CD4-positive, alpha-beta T cell (primary cell): ENCODE data around the gene TIMP3. TPM values are rescaled to one million over a fixed set of nuclear protein-coding genes. Genes with fewer than 3 reads are reported as not detected.
"Not testable (repeated sequence)": the region's sequence is repeated elsewhere in the genome, so short reads cannot be mapped to it uniquely, and the experiment has no call there.

ENCODE experiments used
- ATAC-seq: fragments of 200-7000 bp; cut with Tn5 transposase; one replicate; pipeline ENCODE4 v1.10.0; 2022; ENCODE audit warnings: mild to moderate bottlenecking; ENCODE audit not compliant: poor library complexity
- CTCF ChIA-PET: fragments of 350-600 bp; sonication (Branson Sonifier 250); formaldehyde crosslinking; loops from one replicate; lab custom pipeline; 2021; ENCODE audit warnings: antibody characterized with exemption, inconsistent platforms; lab: Charles Lee
- POLR2A ChIA-PET: fragments of 350-600 bp; sonication (Branson Sonifier 250); formaldehyde crosslinking; loops from one replicate; lab custom pipeline; 2021; ENCODE audit warnings: antibody characterized with exemption, inconsistent platforms; lab: Charles Lee
- DNase-seq, 14 experiments: peaks; one replicate each; pipeline ENCODE4 v3.0.0-alpha.2; 2013 to 2020; ENCODE audit warnings: mixed read lengths in 2 of 14
- H3K27ac ChIP-seq, 2 donors: one replicate each; pipeline versions ENCODE4 v1.5.1 to v1.7.0; 2013; ENCODE audit warnings: low read length in 2 of 2, low read depth in 1 of 2, mild to moderate bottlenecking in 1 of 2
- H3K27me3 ChIP-seq, 2 experiments: 1 replicate in 1 of 2; 2 replicates in 1 of 2; pipeline versions ENCODE4 v1.6.1 to v1.7.0; 2013; ENCODE audit warnings: low read length in 2 of 2, control low read depth in 1 of 2, mild to moderate bottlenecking in 1 of 2, moderate library complexity in 1 of 2; ENCODE audit not compliant: insufficient read depth in 2 of 2, control insufficient read depth in 1 of 2
- H3K36me3 ChIP-seq: one replicate; pipeline ENCODE4 v1.6.1; 2013; ENCODE audit warnings: low read length, control low read depth; ENCODE audit not compliant: insufficient read depth
- H3K4me1 ChIP-seq: one replicate; pipeline ENCODE4 v1.6.1; 2013; ENCODE audit warnings: low read length, control low read depth; ENCODE audit not compliant: insufficient read depth
- H3K4me3 ChIP-seq: one replicate; pipeline ENCODE4 v1.5.1; 2013; ENCODE audit warnings: mild to moderate bottlenecking, low read length, moderate library complexity
- H3K9me3 ChIP-seq, 2 experiments: 1 replicate in 1 of 2; 2 replicates in 1 of 2; pipeline versions ENCODE4 v1.6.1 to v1.7.0; 2013; ENCODE audit warnings: low read length in 2 of 2, mild to moderate bottlenecking in 2 of 2, control low read depth in 1 of 2, moderate library complexity in 1 of 2; ENCODE audit not compliant: control insufficient read depth in 1 of 2, insufficient read depth in 1 of 2
- H3K27ac Mint-ChIP-seq: one replicate; pipeline ENCODE4 v1.8.0; 2020; ENCODE audit warnings: mixed read lengths
- H3K27me3 Mint-ChIP-seq: one replicate; pipeline ENCODE4 v1.8.0; 2021; ENCODE audit warnings: mixed read lengths
- H3K36me3 Mint-ChIP-seq: one replicate; pipeline ENCODE4 v1.8.0; 2021; ENCODE audit warnings: low read depth, mixed read lengths
- H3K4me1 Mint-ChIP-seq: one replicate; pipeline ENCODE4 v1.8.0; 2021; ENCODE audit warnings: low read depth, mixed read lengths
- H3K4me3 Mint-ChIP-seq: one replicate; pipeline ENCODE4 v1.8.0; 2020; ENCODE audit warnings: mild to moderate bottlenecking, mixed read lengths
- H3K9me3 Mint-ChIP-seq: one replicate; pipeline ENCODE4 v1.8.0; 2020; ENCODE audit warnings: mixed read lengths
- CTCF ChIP-seq: fragments of 200-600 bp; IDR thresholded peaks from one replicate; pipeline ENCODE4 v1.8.0; 2022; ENCODE audit warnings: antibody characterized with exemption, mild to moderate bottlenecking
- intact Hi-C, 2 experiments: fragments of 100-400 bp; cut with DNase I in 1 of 2; cut with micrococcal nuclease in 1 of 2; formaldehyde crosslinking; loops; one replicate each; pipeline versions ENCODE4 v1.15.1 to v1.9.0; 2023 to 2025; cut with DNase I, micrococcal nuclease
- total RNA-seq, 174 experiments: library from RNA in 2 of 174; stranded (reverse) in 2 of 174; gene quantifications; one replicate each; pipeline ENCODE4 v1.2.3 and lab custom pipeline; 2021 to 2026

The TIMP3 gene
- total RNA-seq, 2 experiments from 2014 or later = 0.06 TPM; not detected in 1

- intact Hi-C loops = no loop called here
- no peaks in the 10 kb centered on the region for H3K9me3 ChIP-seq
- Mint-ChIP-seq H3K27me3 (peaks cover 5% of the 10 kb centered on the region), H3K27ac (no peak overlapping the region), H3K4me1 (no peaks in the 10 kb centered on the region), H3K4me3 (no peak overlapping the region), H3K9me3 (no peaks in the 10 kb centered on the region), H3K36me3 (no peaks in the 10 kb centered on the region)
- no peaks in the 10 kb centered on the region for H3K27me3 ChIP-seq
- CTCF ChIA-PET = no interaction called here
- no peak for ATAC-seq
- no peaks in the 10 kb centered on the region for H3K4me1 ChIP-seq
- no peak overlapping the region for H3K4me3 ChIP-seq
- POLR2A ChIA-PET = no interaction called here
- H3K36me3 ChIP-seq = no peaks in the 10 kb centered on the region
- DNase-seq = no peak
- TF ChIP-seq CTCF = no peak
- H3K27ac ChIP-seq = no peak overlapping the region
Observed at GRCh38 chr22:32868946-32869345, 67.4 kb downstream of the TIMP3 start.

- no peak for TF ChIP-seq CTCF
- no peaks in the 10 kb centered on the region for H3K27me3 ChIP-seq
- ChIA-PET POLR2A (no interaction called here), CTCF (no interaction called here)
- Mint-ChIP-seq H3K4me3 (no peak overlapping the region), H3K27me3 (peaks cover 5% of the 10 kb centered on the region), H3K36me3 (no peaks in the 10 kb centered on the region), H3K27ac (no peak overlapping the region), H3K9me3 (no peaks in the 10 kb centered on the region), H3K4me1 (no peaks in the 10 kb centered on the region)
- no peaks in the 10 kb centered on the region for H3K36me3 ChIP-seq
- intact Hi-C loops = no loop called here
- no peak overlapping the region for H3K4me3 ChIP-seq
- ATAC-seq = no peak
- no peak overlapping the region for H3K27ac ChIP-seq
- no peak for DNase-seq
- no peaks in the 10 kb centered on the region for H3K9me3 ChIP-seq
- H3K4me1 ChIP-seq = no peaks in the 10 kb centered on the region
Observed at GRCh38 chr22:32870474-32870873, 69.0 kb downstream of the TIMP3 start.

GRCh38 chr22:32873604-32874003, 72.1 kb downstream of the TIMP3 start:
- H3K36me3 ChIP-seq, H3K27me3 Mint-ChIP-seq, CTCF ChIA-PET, H3K27ac ChIP-seq, ATAC-seq, H3K4me1 ChIP-seq, DNase-seq, H3K9me3 Mint-ChIP-seq, H3K36me3 Mint-ChIP-seq, H3K27me3 ChIP-seq, H3K4me1 Mint-ChIP-seq, H3K4me3 ChIP-seq, POLR2A ChIA-PET, H3K4me3 Mint-ChIP-seq, intact Hi-C loops, H3K9me3 ChIP-seq, H3K27ac Mint-ChIP-seq: not testable (repeated sequence)

GRCh38 chr22:32874385-32874784, 72.9 kb downstream of the TIMP3 start:
- POLR2A ChIA-PET = no interaction called here

More at GRCh38 chr22:32874385-32874784, 72.9 kb downstream of the TIMP3 start:
- no peak overlapping the region for H3K27ac Mint-ChIP-seq
- no peak overlapping the region for H3K4me3 Mint-ChIP-seq
- peaks cover 5% of the 10 kb centered on the region for H3K27me3 Mint-ChIP-seq
- H3K9me3 Mint-ChIP-seq = no peaks in the 10 kb centered on the region
- Histone ChIP-seq H3K36me3 (no peaks in the 10 kb centered on the region), H3K9me3 (no peaks in the 10 kb centered on the region), H3K4me1 (no peaks in the 10 kb centered on the region), H3K27me3 (no peaks in the 10 kb centered on the region), H3K27ac (no peak overlapping the region), H3K4me3 (no peak overlapping the region)
- no peaks in the 10 kb centered on the region for H3K36me3 Mint-ChIP-seq
- no peaks in the 10 kb centered on the region for H3K4me1 Mint-ChIP-seq
- CTCF ChIA-PET = no interaction called here
- ATAC-seq = no peak
- intact Hi-C loops = no loop called here
- DNase-seq = no peak
- TF ChIP-seq CTCF = no peak
